WTC11 (cell line): ENCODE data around the gene ANKRD33B. TPM values are rescaled to one million over a fixed set of nuclear protein-coding genes. Genes with fewer than 3 reads are reported as not detected.

Experiments used
- ATAC-seq: fragments of 200-7000 bp; cut with Tn5 transposase; 2 replicates; pipeline ENCODE4 v1.10.0; 2021; ENCODE audit warnings: mild to moderate bottlenecking, moderate library complexity
- CTCF ChIA-PET: fragments of 300-600 bp; sonication (Branson Sonifier 250); formaldehyde crosslinking; loops from one replicate; lab custom pipeline; 2021; ENCODE audit warnings: antibody characterized with exemption; lab: Charles Lee
- POLR2A ChIA-PET: fragments of 350-600 bp; sonication (Branson Sonifier 250); formaldehyde crosslinking; loops from one replicate; lab custom pipeline; 2021; ENCODE audit warnings: antibody characterized with exemption; lab: Charles Lee
- DNase-seq: peaks from one replicate; pipeline ENCODE4 v3.0.0; 2021; ENCODE audit warnings: low spot score
- H3K27ac Mint-ChIP-seq: 2 replicates; pipeline ENCODE4 v1.8.0; 2021; ENCODE audit warnings: mixed read lengths
- H3K27me3 Mint-ChIP-seq: 2 replicates; pipeline ENCODE4 v1.8.0; 2021; ENCODE audit warnings: low read depth, mild to moderate bottlenecking, moderate library complexity, mixed read lengths
- H3K36me3 Mint-ChIP-seq: 2 replicates; pipeline ENCODE4 v1.8.0; 2021; ENCODE audit warnings: mixed read lengths
- H3K4me1 Mint-ChIP-seq: 2 replicates; pipeline ENCODE4 v1.8.0; 2022; ENCODE audit warnings: mixed read lengths
- H3K4me3 Mint-ChIP-seq: 2 replicates; pipeline ENCODE4 v1.8.0; 2021; ENCODE audit warnings: mild to moderate bottlenecking, moderate library complexity, mixed read lengths
- H3K9me3 Mint-ChIP-seq: 2 replicates; pipeline ENCODE4 v1.8.0; 2021; ENCODE audit warnings: mixed read lengths
- EMX1 ChIP-seq: fragments of 250-450 bp; sonication (Bioruptor Pico); IDR thresholded peaks from 2 replicates; pipeline ENCODE4 v1.8.0; 2021; ENCODE audit warnings: mild to moderate bottlenecking
- ESRRA ChIP-seq: sonication (generic); formaldehyde crosslinking; IDR thresholded peaks from 2 replicates; pipeline ENCODE4 v1.8.1; 2022; ENCODE audit warnings: mild to moderate bottlenecking, missing genetic modification reagents, borderline replicate concordance
- HMGXB4 ChIP-seq: sonication (generic); formaldehyde crosslinking; IDR thresholded peaks from 2 replicates; pipeline ENCODE4 v1.8.1; 2023; ENCODE audit warnings: mild to moderate bottlenecking, moderate library complexity, missing genetic modification reagents
- MAX ChIP-seq: sonication (generic); formaldehyde crosslinking; IDR thresholded peaks from 2 replicates; pipeline ENCODE4 v1.8.0; 2022; ENCODE audit warnings: mild to moderate bottlenecking, missing genetic modification reagents
- MXD4 ChIP-seq: fragments of 250-450 bp; sonication (Bioruptor Pico); IDR thresholded peaks from 2 replicates; pipeline ENCODE4 v1.8.0; 2021; ENCODE audit warnings: mild to moderate bottlenecking, moderate library complexity, borderline replicate concordance
- NFYB ChIP-seq: sonication (generic); formaldehyde crosslinking; conservative IDR thresholded peaks from 2 replicates; pipeline ENCODE4 v1.8.0; 2022; ENCODE audit warnings: low read depth, missing genetic modification reagents
- OVOL2 ChIP-seq: fragments of 250-450 bp; sonication (Bioruptor Pico); IDR thresholded peaks from 2 replicates; pipeline ENCODE4 v1.9.0; 2021; ENCODE audit warnings: mild to moderate bottlenecking, borderline replicate concordance
- PRDM15 ChIP-seq: sonication (generic); formaldehyde crosslinking; IDR thresholded peaks from 2 replicates; pipeline ENCODE4 v1.8.0; 2022; ENCODE audit warnings: missing genetic modification reagents
- RELA ChIP-seq: sonication (generic); formaldehyde crosslinking; IDR thresholded peaks from 2 replicates; pipeline ENCODE4 v1.8.1; 2022; ENCODE audit warnings: missing genetic modification reagents, mild to moderate bottlenecking, borderline replicate concordance
- SMAD3 ChIP-seq: sonication (generic); formaldehyde crosslinking; IDR thresholded peaks from 2 replicates; pipeline ENCODE4 v1.8.0; 2022; ENCODE audit warnings: missing genetic modification reagents, mild to moderate bottlenecking, borderline replicate concordance
- ZBTB43 ChIP-seq: sonication (generic); formaldehyde crosslinking; IDR thresholded peaks from 2 replicates; pipeline ENCODE4 v1.8.1; 2023; ENCODE audit warnings: mild to moderate bottlenecking, missing genetic modification reagents
- ZNF281 ChIP-seq: sonication (generic); formaldehyde crosslinking; IDR thresholded peaks from 2 replicates; pipeline ENCODE4 v1.8.0; 2023; ENCODE audit warnings: mild to moderate bottlenecking, missing genetic modification reagents
- ZNF423 ChIP-seq: fragments of 250-450 bp; sonication (Bioruptor Pico); IDR thresholded peaks from 2 replicates; pipeline ENCODE4 v2.1.2; 2022; ENCODE audit warnings: mild to moderate bottlenecking, moderate library complexity
- total RNA-seq: library from RNA; stranded (reverse); gene quantifications from 3 replicates; pipeline ENCODE4 v1.2.3, GENCODE V29; 2021
- TF ChIP-seq, protein P1 (sequence below): fragments of 250-450 bp; sonication (Bioruptor Pico); IDR thresholded peaks from 2 replicates; pipeline ENCODE4 v1.9.0; 2021; ENCODE audit warnings: mild to moderate bottlenecking, borderline replicate concordance
- TF ChIP-seq, protein P2 (sequence below): sonication (generic); formaldehyde crosslinking; IDR thresholded peaks from 2 replicates; pipeline ENCODE4 v1.8.1; 2023; ENCODE audit warnings: mild to moderate bottlenecking, missing genetic modification reagents
- TF ChIP-seq, protein P3 (sequence below): sonication (generic); formaldehyde crosslinking; IDR thresholded peaks from 2 replicates; pipeline ENCODE4 v1.8.0; 2023; ENCODE audit warnings: missing genetic modification reagents
- TF ChIP-seq, protein P4 (sequence below): sonication (generic); formaldehyde crosslinking; conservative IDR thresholded peaks from 2 replicates; pipeline ENCODE4 v1.8.1; 2022; ENCODE audit warnings: mild to moderate bottlenecking, missing genetic modification reagents

The ANKRD33B gene
- total RNA-seq, 1 experiment from 2014 or later = 9.2 TPM

DNA sequence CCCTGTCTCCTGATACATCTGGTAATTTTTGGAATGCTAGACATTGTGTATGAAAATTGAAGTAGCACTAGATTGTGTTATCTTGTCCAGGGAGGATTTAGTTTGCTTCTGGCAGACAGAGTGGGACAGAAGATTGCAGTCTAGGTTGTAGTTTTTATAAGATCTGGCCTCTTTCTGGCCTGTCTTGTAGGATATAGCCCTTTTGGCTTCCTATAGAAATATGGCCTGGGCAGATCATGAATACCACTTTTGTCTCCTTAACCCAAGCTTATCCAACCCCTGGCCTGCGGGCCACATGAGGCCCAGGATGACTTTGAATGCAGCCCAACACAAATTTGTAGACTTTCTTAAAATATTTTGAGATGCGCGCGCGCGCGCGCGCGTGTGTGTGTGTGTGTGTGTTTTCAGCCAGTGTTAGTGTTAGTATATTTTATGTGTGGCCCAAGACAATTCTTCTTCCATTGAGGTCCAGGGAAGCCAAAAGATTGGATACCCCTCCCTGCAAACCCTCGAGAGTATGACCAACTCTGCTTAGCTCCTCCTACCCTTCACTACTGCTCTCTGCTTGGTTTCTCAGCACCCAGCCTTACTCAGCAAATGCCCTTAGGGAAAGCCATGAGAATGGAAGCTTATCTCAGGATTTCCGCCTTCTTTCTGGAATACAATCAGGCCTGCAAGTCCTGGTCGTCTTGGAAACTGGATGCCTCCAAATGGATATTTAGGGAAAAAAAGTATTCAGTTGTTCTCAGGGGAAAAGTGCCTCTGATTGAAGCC is 26.5 kb downstream of the ANKRD33B start (continued):
- TF ChIP-seq ZBTB43 (CRISPR knock-in tag) (no peak), RELA (no peak), OVOL2 (CRISPR knock-in tag) (no peak), ESRRA (CRISPR knock-in tag) (no peak)
- TF ChIP-seq, all 79 proteins: peak for 0

DNA sequence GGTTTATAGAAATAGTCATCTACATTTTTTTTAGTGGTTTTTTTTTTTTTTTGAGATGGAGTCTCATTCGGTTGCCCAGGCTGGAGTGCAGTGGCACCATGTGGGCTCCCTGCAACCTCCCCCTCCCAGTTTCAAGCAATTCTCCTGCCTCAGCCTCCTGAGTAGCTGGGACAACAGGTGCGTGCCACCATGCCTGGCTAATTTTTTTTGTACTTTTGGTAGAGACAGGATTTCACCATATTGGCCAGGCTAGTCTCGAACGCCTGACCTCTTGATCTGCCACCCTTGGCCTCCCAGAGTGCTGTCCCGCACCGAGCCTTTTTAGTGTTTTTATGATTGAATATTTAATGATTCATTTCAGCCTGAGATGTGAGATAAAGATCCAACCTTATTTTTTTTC is 27.3 kb downstream of the ANKRD33B start:
- Mint-ChIP-seq H3K27ac (peak overlapping the region; percentile 75; the same call in 1 of the 2 replicates), H3K9me3 (peaks cover 7% of the 10 kb centered on the region), H3K27me3 (no peaks in the 10 kb centered on the region; the same call in 1 of the 2 replicates), H3K4me1 (peaks cover 47% of the 10 kb centered on the region), H3K36me3 (no peaks in the 10 kb centered on the region), H3K4me3 (no peak overlapping the region)
- ChIA-PET POLR2A (interaction anchor here (0.7 kb wide), 1 partner anchor 39 kb away, joined by 3 read pairs; no protein-coding TSS in a partner anchor), CTCF (interaction anchor here (1.0 to 1.5 kb wide), 4 partner anchors 17 to 307 kb away, joined by 4 to 8 read pairs (median 5); no protein-coding TSS in a partner anchor)
- ATAC-seq (no peak), DNase-seq (no peak)
- TF ChIP-seq HMGXB4 (CRISPR knock-in tag) (no peak), NFYB (CRISPR knock-in tag) (no peak), ZNF281 (CRISPR knock-in tag) (no peak), EMX1 (no peak), PRDM15 (no peak), ZNF423 (CRISPR knock-in tag) (no peak), MAX (no peak), SMAD3 (CRISPR knock-in tag) (no peak), MXD4 (CRISPR knock-in tag) (no peak)
- TF ChIP-seq, protein P1, sequence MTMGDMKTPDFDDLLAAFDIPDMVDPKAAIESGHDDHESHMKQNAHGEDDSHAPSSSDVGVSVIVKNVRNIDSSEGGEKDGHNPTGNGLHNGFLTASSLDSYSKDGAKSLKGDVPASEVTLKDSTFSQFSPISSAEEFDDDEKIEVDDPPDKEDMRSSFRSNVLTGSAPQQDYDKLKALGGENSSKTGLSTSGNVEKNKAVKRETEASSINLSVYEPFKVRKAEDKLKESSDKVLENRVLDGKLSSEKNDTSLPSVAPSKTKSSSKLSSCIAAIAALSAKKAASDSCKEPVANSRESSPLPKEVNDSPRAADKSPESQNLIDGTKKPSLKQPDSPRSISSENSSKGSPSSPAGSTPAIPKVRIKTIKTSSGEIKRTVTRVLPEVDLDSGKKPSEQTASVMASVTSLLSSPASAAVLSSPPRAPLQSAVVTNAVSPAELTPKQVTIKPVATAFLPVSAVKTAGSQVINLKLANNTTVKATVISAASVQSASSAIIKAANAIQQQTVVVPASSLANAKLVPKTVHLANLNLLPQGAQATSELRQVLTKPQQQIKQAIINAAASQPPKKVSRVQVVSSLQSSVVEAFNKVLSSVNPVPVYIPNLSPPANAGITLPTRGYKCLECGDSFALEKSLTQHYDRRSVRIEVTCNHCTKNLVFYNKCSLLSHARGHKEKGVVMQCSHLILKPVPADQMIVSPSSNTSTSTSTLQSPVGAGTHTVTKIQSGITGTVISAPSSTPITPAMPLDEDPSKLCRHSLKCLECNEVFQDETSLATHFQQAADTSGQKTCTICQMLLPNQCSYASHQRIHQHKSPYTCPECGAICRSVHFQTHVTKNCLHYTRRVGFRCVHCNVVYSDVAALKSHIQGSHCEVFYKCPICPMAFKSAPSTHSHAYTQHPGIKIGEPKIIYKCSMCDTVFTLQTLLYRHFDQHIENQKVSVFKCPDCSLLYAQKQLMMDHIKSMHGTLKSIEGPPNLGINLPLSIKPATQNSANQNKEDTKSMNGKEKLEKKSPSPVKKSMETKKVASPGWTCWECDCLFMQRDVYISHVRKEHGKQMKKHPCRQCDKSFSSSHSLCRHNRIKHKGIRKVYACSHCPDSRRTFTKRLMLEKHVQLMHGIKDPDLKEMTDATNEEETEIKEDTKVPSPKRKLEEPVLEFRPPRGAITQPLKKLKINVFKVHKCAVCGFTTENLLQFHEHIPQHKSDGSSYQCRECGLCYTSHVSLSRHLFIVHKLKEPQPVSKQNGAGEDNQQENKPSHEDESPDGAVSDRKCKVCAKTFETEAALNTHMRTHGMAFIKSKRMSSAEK (CRISPR knock-in tag) = no peak
- TF ChIP-seq, protein P2, sequence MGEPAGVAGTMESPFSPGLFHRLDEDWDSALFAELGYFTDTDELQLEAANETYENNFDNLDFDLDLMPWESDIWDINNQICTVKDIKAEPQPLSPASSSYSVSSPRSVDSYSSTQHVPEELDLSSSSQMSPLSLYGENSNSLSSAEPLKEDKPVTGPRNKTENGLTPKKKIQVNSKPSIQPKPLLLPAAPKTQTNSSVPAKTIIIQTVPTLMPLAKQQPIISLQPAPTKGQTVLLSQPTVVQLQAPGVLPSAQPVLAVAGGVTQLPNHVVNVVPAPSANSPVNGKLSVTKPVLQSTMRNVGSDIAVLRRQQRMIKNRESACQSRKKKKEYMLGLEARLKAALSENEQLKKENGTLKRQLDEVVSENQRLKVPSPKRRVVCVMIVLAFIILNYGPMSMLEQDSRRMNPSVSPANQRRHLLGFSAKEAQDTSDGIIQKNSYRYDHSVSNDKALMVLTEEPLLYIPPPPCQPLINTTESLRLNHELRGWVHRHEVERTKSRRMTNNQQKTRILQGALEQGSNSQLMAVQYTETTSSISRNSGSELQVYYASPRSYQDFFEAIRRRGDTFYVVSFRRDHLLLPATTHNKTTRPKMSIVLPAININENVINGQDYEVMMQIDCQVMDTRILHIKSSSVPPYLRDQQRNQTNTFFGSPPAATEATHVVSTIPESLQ = no peak
- TF ChIP-seq, protein P3, sequence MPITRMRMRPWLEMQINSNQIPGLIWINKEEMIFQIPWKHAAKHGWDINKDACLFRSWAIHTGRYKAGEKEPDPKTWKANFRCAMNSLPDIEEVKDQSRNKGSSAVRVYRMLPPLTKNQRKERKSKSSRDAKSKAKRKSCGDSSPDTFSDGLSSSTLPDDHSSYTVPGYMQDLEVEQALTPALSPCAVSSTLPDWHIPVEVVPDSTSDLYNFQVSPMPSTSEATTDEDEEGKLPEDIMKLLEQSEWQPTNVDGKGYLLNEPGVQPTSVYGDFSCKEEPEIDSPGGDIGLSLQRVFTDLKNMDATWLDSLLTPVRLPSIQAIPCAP (CRISPR knock-in tag) = no peak
- TF ChIP-seq, protein P4, sequence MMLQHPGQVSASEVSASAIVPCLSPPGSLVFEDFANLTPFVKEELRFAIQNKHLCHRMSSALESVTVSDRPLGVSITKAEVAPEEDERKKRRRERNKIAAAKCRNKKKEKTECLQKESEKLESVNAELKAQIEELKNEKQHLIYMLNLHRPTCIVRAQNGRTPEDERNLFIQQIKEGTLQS (CRISPR knock-in tag) = no peak
